Fibroblast of villous mesenchyme (primary cell): ENCODE data around the gene HSBP1. TPM values are rescaled to one million over a fixed set of nuclear protein-coding genes. Genes with fewer than 3 reads are reported as not detected.

Experiments used
- DNase-seq: peaks from one replicate; pipeline ENCODE4 v3.0.0-alpha.2; 2010; ENCODE audit warnings: low read depth
- H3K4me3 ChIP-seq: 2 replicates; pipeline ENCODE4 v1.5.1; 2011; ENCODE audit warnings: low read depth, mild to moderate bottlenecking, low read length
- total RNA-seq: library from RNA; depleted of rRNA; stranded (reverse); fragments of >200 nt; gene quantifications from 2 replicates; pipeline ENCODE4 v1.2.3, GENCODE V29; 2012
- TF ChIP-seq, protein P1 (sequence below): IDR thresholded peaks from 2 replicates; pipeline ENCODE4 v1.5.1; 2012; ENCODE audit warnings: low read depth, mild to moderate bottlenecking, low read length; ENCODE audit not compliant: insufficient read depth

HSBP1 gene
- total RNA-seq, 1 donor: 30.2 TPM

- TF ChIP-seq, protein P1, sequence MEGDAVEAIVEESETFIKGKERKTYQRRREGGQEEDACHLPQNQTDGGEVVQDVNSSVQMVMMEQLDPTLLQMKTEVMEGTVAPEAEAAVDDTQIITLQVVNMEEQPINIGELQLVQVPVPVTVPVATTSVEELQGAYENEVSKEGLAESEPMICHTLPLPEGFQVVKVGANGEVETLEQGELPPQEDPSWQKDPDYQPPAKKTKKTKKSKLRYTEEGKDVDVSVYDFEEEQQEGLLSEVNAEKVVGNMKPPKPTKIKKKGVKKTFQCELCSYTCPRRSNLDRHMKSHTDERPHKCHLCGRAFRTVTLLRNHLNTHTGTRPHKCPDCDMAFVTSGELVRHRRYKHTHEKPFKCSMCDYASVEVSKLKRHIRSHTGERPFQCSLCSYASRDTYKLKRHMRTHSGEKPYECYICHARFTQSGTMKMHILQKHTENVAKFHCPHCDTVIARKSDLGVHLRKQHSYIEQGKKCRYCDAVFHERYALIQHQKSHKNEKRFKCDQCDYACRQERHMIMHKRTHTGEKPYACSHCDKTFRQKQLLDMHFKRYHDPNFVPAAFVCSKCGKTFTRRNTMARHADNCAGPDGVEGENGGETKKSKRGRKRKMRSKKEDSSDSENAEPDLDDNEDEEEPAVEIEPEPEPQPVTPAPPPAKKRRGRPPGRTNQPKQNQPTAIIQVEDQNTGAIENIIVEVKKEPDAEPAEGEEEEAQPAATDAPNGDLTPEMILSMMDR: no peak
- DNase-seq: no peak
- H3K4me3 ChIP-seq: no peak overlapping the region
These were observed 37.5 kb downstream of the HSBP1 start for GRCh38 chr16:83845263-83845662.

- H3K4me3 ChIP-seq: no peak overlapping the region
- no peak for DNase-seq
- TF ChIP-seq, protein P1: no peak
These were observed 39.8 kb downstream of the HSBP1 start for GRCh38 chr16:83847371-83848225.

GRCh38 chr16:83849421-83849820, 41.6 kb downstream of the HSBP1 start:
- H3K4me3 ChIP-seq: no peak overlapping the region
- DNase-seq: no peak
- TF ChIP-seq, protein P1: no peak

DNA sequence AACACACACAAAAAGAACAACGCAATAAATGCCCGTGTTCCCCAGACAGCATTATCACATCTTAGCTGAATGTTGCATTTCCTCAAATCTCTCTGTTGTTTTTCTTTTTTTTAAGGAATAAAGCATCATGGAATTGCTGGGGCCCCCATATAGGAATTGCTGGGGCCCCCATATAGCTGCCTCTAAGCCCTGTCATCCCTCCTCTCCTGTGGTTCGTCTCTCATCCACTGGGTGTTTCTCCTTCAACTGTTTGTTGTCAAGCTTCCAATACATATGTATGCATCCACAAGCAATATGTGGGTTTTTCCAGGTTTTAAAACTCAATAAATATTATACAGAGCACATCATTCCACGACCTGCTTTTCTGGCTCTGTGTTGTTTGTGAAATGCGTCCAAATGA, 43.2 kb downstream of the HSBP1 start:
- H3K4me3 ChIP-seq: no peak overlapping the region
- no peak for DNase-seq
- TF ChIP-seq, protein P1: no peak

- no peak for DNase-seq
- TF ChIP-seq, protein P1: no peak
- no peak overlapping the region for H3K4me3 ChIP-seq
These were observed 43.7 kb downstream of the HSBP1 start for GRCh38 chr16:83851473-83851872.

DNA sequence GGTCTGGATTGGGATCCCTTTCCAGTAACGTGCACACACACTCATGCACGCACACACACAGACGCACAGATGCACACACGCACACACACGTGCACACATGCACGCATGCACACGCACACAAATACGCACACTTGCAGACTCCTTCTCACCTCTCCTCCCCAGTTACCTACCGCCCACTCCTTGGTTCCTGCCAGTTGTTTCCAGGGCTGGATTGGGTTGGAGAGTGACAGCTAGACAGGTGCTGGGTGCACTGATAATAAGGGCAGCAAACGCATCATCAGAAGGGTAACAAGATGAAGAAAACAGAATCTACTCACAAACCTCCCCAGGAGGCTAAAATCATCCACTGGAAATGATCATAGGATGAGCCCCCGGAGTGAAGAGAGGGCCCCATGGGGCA, 45.0 kb downstream of the HSBP1 start:
- TF ChIP-seq, protein P1: no peak
- no peak for DNase-seq
- no peak overlapping the region for H3K4me3 ChIP-seq
